Left cardiac atrium (tissue), 4 donors: ENCODE data around the gene EPS8L1. TPM values are rescaled to one million over a fixed set of nuclear protein-coding genes. Genes with fewer than 3 reads are reported as not detected.

Source experiments
- ATAC-seq, 2 donors: fragments of 200-7000 bp; cut with Tn5 transposase; one replicate each; pipeline ENCODE4 v1.9.1; 2020; ENCODE audit warnings: mild to moderate bottlenecking in 2 of 2, moderate library complexity in 2 of 2
- DNase-seq: peaks from one replicate; pipeline ENCODE4 v3.0.0-alpha.2; 2020
- intact Hi-C, 2 donors: fragments of 100-400 bp; cut with DNase I; formaldehyde crosslinking; loops; one replicate each; pipeline versions ENCODE4 v1.14.1 to v1.15.1; 2022 to 2023
- total RNA-seq, 2 donors: library from RNA; stranded (reverse); fragmentation: NEBNext Ultra II Directional; extraction: Animal tissue kit (Norgen Biotek cat#: 25700); gene quantifications; one replicate each; pipeline ENCODE4 v1.2.1, GENCODE V29; 2021
- donor health status: DM: no; HTN: yes; CAD: no.
- donor health status: DM: no; HTN: yes; CAD: no; lungs with severe emphysema.
- donor health status: DM: yes; HTN: yes; CAD: no.
- donor health status: Dilated cardiomyopathy.

The EPS8L1 gene
- total RNA-seq, 2 donors from 2014 or later = 2.2 to 3.7 TPM

- DNase-seq = peak; percentile 6
- intact Hi-C loops = no loop called here
Measured at GRCh38 chr19:55089342-55089944, 13.8 kb downstream of the EPS8L1 start.

GRCh38 chr19:55090564-55090963, 14.9 kb downstream of the EPS8L1 start:
- intact Hi-C loops = no loop called here
- ATAC-seq = no peak
- DNase-seq = peak; percentile 31

More at GRCh38 chr19:55089342-55089944, 13.8 kb downstream of the EPS8L1 start:
- ATAC-seq = no peak

GRCh38 chr19:55091126-55091910, 15.6 kb downstream of the EPS8L1 start:
- intact Hi-C loops = no loop called here
- DNase-seq = peak; percentile 30
- ATAC-seq = no peak

GRCh38 chr19:55091955-55092354, 16.3 kb downstream of the EPS8L1 start:
- ATAC-seq = no peak
- no peak for DNase-seq
- intact Hi-C loops = no loop called here

GRCh38 chr19:55092423-55093318, 17.0 kb downstream of the EPS8L1 start:
- DNase-seq = no peak
- intact Hi-C loops = no loop called here
- no peak for ATAC-seq

- DNase-seq (no peak), ATAC-seq (no peak)
- intact Hi-C loops = no loop called here
Measured at GRCh38 chr19:55094456-55095259, 19.0 kb downstream of the EPS8L1 start.

GRCh38 chr19:55095260-55096060, 19.8 kb downstream of the EPS8L1 start:
- no peak for ATAC-seq
- no peak for DNase-seq
- intact Hi-C loops = no loop called here

- ATAC-seq = no peak
- intact Hi-C loops = no loop called here
- peak; percentile 10 for DNase-seq
Measured at GRCh38 chr19:55096061-55096701, 20.5 kb downstream of the EPS8L1 start.

- ATAC-seq = no peak
- intact Hi-C loops = no loop called here
Measured at GRCh38 chr19:55097864-55098715, 22.4 kb downstream of the EPS8L1 start.

GRCh38 chr19:55098716-55099556, 23.3 kb downstream of the EPS8L1 start:
- peak in 1 of 2 donors; percentile 12 for ATAC-seq
- DNase-seq = peak; percentile 18
- intact Hi-C loops = no loop called here

More at GRCh38 chr19:55097864-55098715, 22.4 kb downstream of the EPS8L1 start:
- DNase-seq = no peak

GRCh38 chr19:55099557-55100506, 24.2 kb downstream of the EPS8L1 start:
- no peak for DNase-seq
- ATAC-seq = peak; percentile 22 to 49
- intact Hi-C loops = no loop called here

GRCh38 chr19:55101261-55101660, 25.6 kb downstream of the EPS8L1 start:
- DNase-seq = no peak
- intact Hi-C loops = no loop called here
- no peak for ATAC-seq

GRCh38 chr19:55103190-55103589, 27.5 kb downstream of the EPS8L1 start:
- ATAC-seq (no peak), DNase-seq (no peak)
- intact Hi-C loops = no loop called here

- intact Hi-C loops = no loop called here
- no peak for ATAC-seq
- DNase-seq = no peak
Measured at GRCh38 chr19:55105237-55105636, 29.6 kb downstream of the EPS8L1 start.

- intact Hi-C loops = no loop called here
- no peak for DNase-seq
- no peak for ATAC-seq
Measured at GRCh38 chr19:55106591-55106990, 30.9 kb downstream of the EPS8L1 start.
